Parathyroid adenoma (tissue), 2 donors: ENCODE results near the gene IRAK2.
"Not testable (repeated sequence)": the region's sequence is repeated elsewhere in the genome, so short reads cannot be mapped to it uniquely, and the experiment has no call there.

Experiments
- H2AFZ ChIP-seq: fragments of 300-600 bp; sonication (generic); one replicate; pipeline ENCODE4 v1.7.0; 2017; ENCODE audit warnings: antibody characterized with exemption, mild to moderate bottlenecking
- H3K27ac ChIP-seq: fragments of 300-600 bp; sonication (generic); one replicate; pipeline ENCODE4 v1.7.0; 2017
- H3K27me3 ChIP-seq: fragments of 300-600 bp; sonication (generic); one replicate; pipeline ENCODE4 v1.7.0; 2017; ENCODE audit warnings: low read length; ENCODE audit not compliant: control insufficient read depth, insufficient read depth
- H3K36me3 ChIP-seq: fragments of 300-600 bp; sonication (generic); one replicate; pipeline ENCODE4 v1.7.0; 2017; ENCODE audit warnings: low read length; ENCODE audit not compliant: control insufficient read depth, insufficient read depth
- H3K4me1 ChIP-seq: fragments of 300-600 bp; sonication (generic); one replicate; pipeline ENCODE4 v1.7.0; 2017; ENCODE audit warnings: control low read depth
- H3K4me2 ChIP-seq: fragments of 300-600 bp; sonication (generic); one replicate; pipeline ENCODE4 v1.7.0; 2017; ENCODE audit warnings: low read length
- H3K4me3 ChIP-seq: fragments of 300-600 bp; sonication (generic); one replicate; pipeline ENCODE4 v1.7.0; 2017; ENCODE audit warnings: low read depth, low read length
- H3K79me2 ChIP-seq: fragments of 300-600 bp; sonication (generic); one replicate; pipeline ENCODE4 v1.7.0; 2017; ENCODE audit warnings: control low read depth
- H3K9ac ChIP-seq: fragments of 300-600 bp; sonication (generic); one replicate; pipeline ENCODE4 v1.7.0; 2017; ENCODE audit warnings: mild to moderate bottlenecking
- H3K9me3 ChIP-seq: fragments of 300-600 bp; sonication (generic); one replicate; pipeline ENCODE4 v1.7.0; 2017; ENCODE audit warnings: low read length; ENCODE audit not compliant: control insufficient read depth
- TF ChIP-seq, protein P1 (sequence below): fragments of 300-600 bp; sonication (generic); IDR thresholded peaks from one replicate; pipeline ENCODE4 v1.7.0; 2017; ENCODE audit warnings: antibody characterized with exemption, mild to moderate bottlenecking
- donor health status: primary hyperparathyroidism.

The IRAK2 gene

DNA sequence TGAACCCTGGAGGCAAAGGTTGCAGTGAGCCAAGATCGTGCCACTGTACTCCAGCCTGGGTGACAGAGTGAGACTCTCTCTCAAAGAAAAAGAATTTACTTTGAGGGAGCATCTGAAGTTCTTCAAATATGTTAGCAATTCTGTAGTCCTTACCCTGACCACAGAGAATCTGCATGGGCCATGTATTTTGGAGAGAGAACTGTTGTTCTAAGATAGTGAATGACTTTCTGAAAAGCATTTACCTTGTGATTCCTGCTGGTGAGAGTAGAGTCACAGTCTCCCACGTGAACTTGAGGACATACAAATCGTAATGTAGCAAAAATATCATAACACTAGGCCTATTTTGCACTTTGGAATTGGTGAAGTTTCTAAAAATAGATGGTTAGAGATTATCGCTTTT, 45.3 kb upstream of the IRAK2 start:
- Histone ChIP-seq H3K79me2 (peaks cover 42% of the 10 kb centered on the region), H3K4me2 (no peak overlapping the region), H3K27ac (no peak overlapping the region), H3K9ac (no peak overlapping the region), H3K4me1 (peaks cover 8% of the 10 kb centered on the region), H3K36me3 (no peaks in the 10 kb centered on the region), H3K27me3 (no peaks in the 10 kb centered on the region), H2AFZ (no peak overlapping the region), H3K4me3 (no peak overlapping the region), H3K9me3 (no peaks in the 10 kb centered on the region)
- TF ChIP-seq, protein P1, sequence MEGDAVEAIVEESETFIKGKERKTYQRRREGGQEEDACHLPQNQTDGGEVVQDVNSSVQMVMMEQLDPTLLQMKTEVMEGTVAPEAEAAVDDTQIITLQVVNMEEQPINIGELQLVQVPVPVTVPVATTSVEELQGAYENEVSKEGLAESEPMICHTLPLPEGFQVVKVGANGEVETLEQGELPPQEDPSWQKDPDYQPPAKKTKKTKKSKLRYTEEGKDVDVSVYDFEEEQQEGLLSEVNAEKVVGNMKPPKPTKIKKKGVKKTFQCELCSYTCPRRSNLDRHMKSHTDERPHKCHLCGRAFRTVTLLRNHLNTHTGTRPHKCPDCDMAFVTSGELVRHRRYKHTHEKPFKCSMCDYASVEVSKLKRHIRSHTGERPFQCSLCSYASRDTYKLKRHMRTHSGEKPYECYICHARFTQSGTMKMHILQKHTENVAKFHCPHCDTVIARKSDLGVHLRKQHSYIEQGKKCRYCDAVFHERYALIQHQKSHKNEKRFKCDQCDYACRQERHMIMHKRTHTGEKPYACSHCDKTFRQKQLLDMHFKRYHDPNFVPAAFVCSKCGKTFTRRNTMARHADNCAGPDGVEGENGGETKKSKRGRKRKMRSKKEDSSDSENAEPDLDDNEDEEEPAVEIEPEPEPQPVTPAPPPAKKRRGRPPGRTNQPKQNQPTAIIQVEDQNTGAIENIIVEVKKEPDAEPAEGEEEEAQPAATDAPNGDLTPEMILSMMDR = no peak

GRCh38 chr3:10121064-10121463, 43.7 kb upstream of the IRAK2 start:
- H3K4me1 ChIP-seq = peaks cover 8% of the 10 kb centered on the region
- no peak overlapping the region for H3K4me2 ChIP-seq
- H2AFZ ChIP-seq = no peak overlapping the region
- no peak overlapping the region for H3K4me3 ChIP-seq
- H3K27me3 ChIP-seq = no peaks in the 10 kb centered on the region
- TF ChIP-seq, protein P1 = no peak
- no peaks in the 10 kb centered on the region for H3K9me3 ChIP-seq
- H3K79me2 ChIP-seq = peaks cover 41% of the 10 kb centered on the region
- no peak overlapping the region for H3K27ac ChIP-seq
- H3K36me3 ChIP-seq = no peaks in the 10 kb centered on the region
- no peak overlapping the region for H3K9ac ChIP-seq

GRCh38 chr3:10122724-10123123, 42.0 kb upstream of the IRAK2 start:
- H3K4me2 ChIP-seq = no peak overlapping the region
- no peak overlapping the region for H3K27ac ChIP-seq
- H3K79me2 ChIP-seq = peaks cover 25% of the 10 kb centered on the region
- H3K4me3 ChIP-seq = no peak overlapping the region
- no peaks in the 10 kb centered on the region for H3K4me1 ChIP-seq
- no peaks in the 10 kb centered on the region for H3K27me3 ChIP-seq
- no peak overlapping the region for H3K9ac ChIP-seq
- no peaks in the 10 kb centered on the region for H3K36me3 ChIP-seq
- TF ChIP-seq, protein P1 = no peak
- H2AFZ ChIP-seq = no peak overlapping the region
- no peaks in the 10 kb centered on the region for H3K9me3 ChIP-seq

- H3K4me3 ChIP-seq, H3K4me1 ChIP-seq, H3K27ac ChIP-seq, H3K9me3 ChIP-seq, H3K79me2 ChIP-seq, H2AFZ ChIP-seq, H3K9ac ChIP-seq, H3K36me3 ChIP-seq, H3K4me2 ChIP-seq, H3K27me3 ChIP-seq: not testable (repeated sequence)
Measured at GRCh38 chr3:10135872-10136271, 28.8 kb upstream of the IRAK2 start.

DNA sequence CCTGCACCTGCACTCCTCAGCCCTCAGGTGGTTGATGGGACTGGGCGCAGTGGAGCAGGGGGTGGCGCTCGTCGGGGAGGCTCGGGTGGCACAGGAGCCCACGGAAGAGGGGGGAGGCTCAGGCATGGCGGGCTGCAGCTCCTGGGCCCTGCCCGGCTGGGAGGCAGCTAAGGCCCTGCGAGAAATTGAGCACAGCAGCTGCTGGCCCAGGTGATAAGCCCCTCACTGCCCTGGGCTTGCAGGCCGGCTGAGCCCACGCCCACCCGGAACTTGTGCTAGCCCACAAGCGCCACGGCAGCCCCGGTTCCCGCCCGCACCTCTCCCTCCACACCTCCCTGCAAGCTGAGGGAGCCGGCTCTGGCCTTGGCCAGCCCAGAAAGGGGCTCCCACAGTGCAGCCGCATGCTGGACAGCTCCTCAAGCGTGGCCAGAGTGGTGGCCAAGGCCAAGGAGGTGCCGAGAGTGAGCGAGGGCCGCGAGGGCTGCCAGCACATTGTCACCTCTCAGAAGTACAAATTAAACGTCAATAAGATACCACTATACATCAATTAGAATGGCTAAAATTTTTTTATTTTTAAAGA, 28.2 kb upstream of the IRAK2 start:
- no peaks in the 10 kb centered on the region for H3K4me1 ChIP-seq
- H3K79me2 ChIP-seq = no peaks in the 10 kb centered on the region
- no peak overlapping the region for H2AFZ ChIP-seq
- no peaks in the 10 kb centered on the region for H3K36me3 ChIP-seq
- H3K27ac ChIP-seq = no peak overlapping the region
- H3K4me3 ChIP-seq = no peak overlapping the region
- H3K27me3 ChIP-seq = no peaks in the 10 kb centered on the region
- H3K9me3 ChIP-seq = no peaks in the 10 kb centered on the region
- H3K9ac ChIP-seq = no peak overlapping the region
- H3K4me2 ChIP-seq = no peak overlapping the region
- TF ChIP-seq, protein P1 = no peak
